Esophagus muscularis mucosa (tissue), 4 donors: ENCODE measurements around the gene AP5B1.

ENCODE experiments used
- EP300 ChIP-seq: sonication (generic); formaldehyde crosslinking; IDR thresholded peaks from one replicate; pipeline ENCODE4 v1.6.1; 2017; ENCODE audit warnings: antibody characterized with exemption
- POLR2A ChIP-seq: fragments of 450-650 bp; IDR thresholded peaks from one replicate; pipeline ENCODE4 v1.6.1; 2017; ENCODE audit warnings: antibody characterized with exemption, moderate library complexity, mild to moderate bottlenecking, low read depth
- POLR2AphosphoS5 ChIP-seq, 2 donors: sonication (generic); formaldehyde crosslinking; IDR thresholded peaks; one replicate each; pipeline ENCODE4 v1.6.1; 2017; ENCODE audit warnings: antibody characterized with exemption in 2 of 2
- TF ChIP-seq, protein P1 (sequence below), 3 experiments: fragments of 200-600 bp in 2 of 3; fragments of 450-650 bp in 1 of 3; sonication (generic) in 2 of 3; IDR thresholded peaks; one replicate each; pipeline ENCODE4 v1.5.1; 2017 to 2019; ENCODE audit warnings: antibody characterized with exemption in 3 of 3, mild to moderate bottlenecking in 2 of 3, moderate library complexity in 1 of 3

DNA sequence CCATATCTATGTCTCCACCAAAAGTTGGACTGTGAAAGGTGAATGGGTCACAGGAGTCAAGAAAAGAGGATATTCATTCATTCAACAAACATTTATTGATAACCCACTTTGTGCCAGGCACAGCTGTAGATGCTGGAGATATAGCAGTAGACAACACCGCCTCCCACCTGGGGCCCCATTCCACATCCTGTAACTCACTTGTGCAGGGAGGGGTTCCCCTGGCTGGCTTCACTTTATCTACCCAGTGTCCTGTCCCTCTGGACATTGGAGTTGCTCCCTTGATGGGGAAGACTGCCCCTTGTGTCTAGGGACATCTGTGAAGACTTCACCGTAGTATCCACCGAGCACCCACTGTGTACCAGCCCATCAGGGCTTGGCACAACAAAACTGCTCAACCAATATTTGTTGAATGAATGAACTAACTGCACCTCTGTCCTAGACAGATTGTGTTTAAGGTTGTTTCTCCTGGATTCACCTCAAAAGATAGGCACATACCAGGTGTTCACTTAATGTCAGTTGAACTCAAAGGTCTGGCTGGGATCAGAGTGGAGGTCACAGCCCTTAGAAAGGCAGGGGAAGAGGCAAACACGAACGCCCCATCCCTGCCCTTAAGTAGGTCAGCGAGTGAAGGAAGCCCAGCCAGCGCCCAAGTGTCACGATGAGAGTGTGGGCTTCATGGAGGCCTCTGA, 4.7 kb upstream of the AP5B1 start:
- TF ChIP-seq POLR2A (no peak), POLR2AphosphoS5 (IDR thresholded peaks at IDR 0.05) (no peak), EP300 (no peak)
- TF ChIP-seq, protein P1, sequence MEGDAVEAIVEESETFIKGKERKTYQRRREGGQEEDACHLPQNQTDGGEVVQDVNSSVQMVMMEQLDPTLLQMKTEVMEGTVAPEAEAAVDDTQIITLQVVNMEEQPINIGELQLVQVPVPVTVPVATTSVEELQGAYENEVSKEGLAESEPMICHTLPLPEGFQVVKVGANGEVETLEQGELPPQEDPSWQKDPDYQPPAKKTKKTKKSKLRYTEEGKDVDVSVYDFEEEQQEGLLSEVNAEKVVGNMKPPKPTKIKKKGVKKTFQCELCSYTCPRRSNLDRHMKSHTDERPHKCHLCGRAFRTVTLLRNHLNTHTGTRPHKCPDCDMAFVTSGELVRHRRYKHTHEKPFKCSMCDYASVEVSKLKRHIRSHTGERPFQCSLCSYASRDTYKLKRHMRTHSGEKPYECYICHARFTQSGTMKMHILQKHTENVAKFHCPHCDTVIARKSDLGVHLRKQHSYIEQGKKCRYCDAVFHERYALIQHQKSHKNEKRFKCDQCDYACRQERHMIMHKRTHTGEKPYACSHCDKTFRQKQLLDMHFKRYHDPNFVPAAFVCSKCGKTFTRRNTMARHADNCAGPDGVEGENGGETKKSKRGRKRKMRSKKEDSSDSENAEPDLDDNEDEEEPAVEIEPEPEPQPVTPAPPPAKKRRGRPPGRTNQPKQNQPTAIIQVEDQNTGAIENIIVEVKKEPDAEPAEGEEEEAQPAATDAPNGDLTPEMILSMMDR (IDR thresholded peaks at IDR 0.05): no peak
